GM18861 (cell line): ENCODE measurements around the gene RAD51B.

ENCODE experiments used
- ATAC-seq: cut with Tn5 transposase; IDR thresholded peaks from one replicate; pipeline ENCODE4 v1.9.1; 2021; ENCODE audit not compliant: unreplicated experiment

Gene RAD51B

GRCh38 chr14:68766299-68767247 lies 947.0 kb downstream of the RAD51B start:
- no peak for ATAC-seq

- ATAC-seq: no peak
Observed at GRCh38 chr14:68767248-68767645, 947.7 kb downstream of the RAD51B start.

GRCh38 chr14:68768316-68768715 lies 948.7 kb downstream of the RAD51B start:
- ATAC-seq: no peak

- ATAC-seq: no peak
Observed at GRCh38 chr14:68770051-68770450, 950.5 kb downstream of the RAD51B start.

GRCh38 chr14:68770553-68771286 lies 951.1 kb downstream of the RAD51B start:
- no peak for ATAC-seq

GRCh38 chr14:68771631-68772030 lies 952.1 kb downstream of the RAD51B start:
- no peak for ATAC-seq

GRCh38 chr14:68772761-68773381 lies 953.3 kb downstream of the RAD51B start:
- ATAC-seq: no peak

- no peak for ATAC-seq
Observed at GRCh38 chr14:68774771-68775613, 955.4 kb downstream of the RAD51B start.

- ATAC-seq: no peak
Observed at GRCh38 chr14:68775614-68776126, 956.1 kb downstream of the RAD51B start.

- ATAC-seq: no peak
Observed at GRCh38 chr14:68777644-68778043, 958.1 kb downstream of the RAD51B start.
